Measurements from ENCODE around the gene SLC35F1.

SLC35F1 gene

DNA sequence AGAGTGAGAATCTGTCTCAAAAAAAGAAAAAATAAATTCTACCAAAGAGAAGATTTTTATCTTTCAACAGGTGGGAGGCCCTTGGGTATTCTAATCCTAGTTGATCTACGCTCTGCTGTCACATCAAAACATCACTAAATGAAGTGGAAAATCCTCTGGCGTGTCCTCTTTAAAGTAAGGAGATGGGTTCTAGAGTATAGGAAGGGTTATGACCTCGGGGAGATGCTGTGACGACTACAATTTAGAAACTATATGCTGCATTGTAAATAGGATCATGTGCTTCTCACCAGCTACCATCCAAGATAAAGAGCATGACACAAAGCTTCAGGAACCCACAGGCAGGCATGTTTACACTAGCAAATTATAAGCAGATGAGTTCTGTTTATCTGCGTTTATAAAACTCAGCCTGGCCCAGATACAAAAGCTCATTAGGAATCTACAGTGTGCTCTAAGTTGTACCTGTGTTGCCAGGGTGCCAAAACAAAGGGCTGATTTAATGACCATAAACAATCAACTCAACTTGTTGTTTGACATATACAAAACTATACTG lies 443.9 kb downstream of the SLC35F1 start:
- no peak for DNase-seq

DNA sequence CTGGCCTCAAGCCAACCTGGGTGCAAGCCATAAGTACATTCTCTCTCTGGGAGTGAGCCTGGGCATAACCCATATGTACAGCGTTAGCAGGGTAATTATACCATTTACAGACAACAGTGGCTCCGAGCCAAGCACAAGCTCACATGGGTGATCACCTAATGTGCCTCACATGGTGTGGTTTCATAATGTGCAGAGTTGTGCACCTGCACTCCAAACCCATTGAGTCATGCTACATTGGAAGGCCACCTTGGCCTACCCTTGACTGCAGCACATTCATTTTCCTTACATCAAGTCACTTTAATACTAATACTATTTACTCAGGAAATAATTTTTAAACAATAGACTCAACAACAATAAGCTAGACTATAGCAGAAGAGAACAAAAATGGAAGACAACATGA lies 446.5 kb downstream of the SLC35F1 start:
- DNase-seq, result no peak

DNA sequence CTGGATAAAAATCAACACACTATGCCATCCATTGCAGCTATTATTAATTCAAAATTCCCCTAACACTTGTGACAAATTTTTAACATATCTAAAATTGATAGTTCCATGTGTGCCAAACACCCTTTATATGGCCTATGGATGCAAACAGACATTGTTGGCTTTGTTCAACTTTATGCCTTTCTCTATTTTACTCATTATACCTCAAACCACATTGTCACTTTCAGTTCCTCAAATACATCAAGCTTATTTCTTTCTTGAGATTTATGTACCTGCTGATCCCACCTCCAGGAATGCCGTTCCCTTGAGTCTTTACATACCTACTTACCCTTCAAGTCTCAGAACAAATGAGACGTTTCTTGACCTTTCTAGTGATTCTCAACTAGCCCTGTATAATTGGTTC lies 447.6 kb downstream of the SLC35F1 start:
- no peak for DNase-seq

DNA sequence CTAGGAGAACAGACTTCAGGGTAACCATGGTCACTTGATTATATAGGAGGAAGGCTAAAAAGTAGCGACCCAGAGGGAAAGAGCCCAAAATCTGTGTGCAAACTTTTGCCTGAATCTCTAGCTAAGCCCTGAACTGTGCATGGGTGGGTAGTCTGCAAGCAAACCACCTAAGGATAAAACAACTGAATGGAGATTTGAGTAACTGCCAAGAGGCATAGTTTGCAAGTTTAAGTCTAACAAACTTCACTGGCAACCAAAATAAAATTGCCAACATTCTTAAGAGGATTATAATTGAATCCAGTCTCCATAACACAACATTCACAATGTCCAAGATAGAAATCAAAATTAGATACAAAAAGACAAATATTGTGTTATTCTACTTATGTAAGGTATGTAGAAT lies 449.0 kb downstream of the SLC35F1 start:
- DNase-seq, result no peak

GRCh38 chr6:118356686-118357085 lies 449.6 kb downstream of the SLC35F1 start:
- DNase-seq, result no peak
